Measurements from ENCODE around the gene ADGRL4.

- TF ChIP-seq, protein P1, sequence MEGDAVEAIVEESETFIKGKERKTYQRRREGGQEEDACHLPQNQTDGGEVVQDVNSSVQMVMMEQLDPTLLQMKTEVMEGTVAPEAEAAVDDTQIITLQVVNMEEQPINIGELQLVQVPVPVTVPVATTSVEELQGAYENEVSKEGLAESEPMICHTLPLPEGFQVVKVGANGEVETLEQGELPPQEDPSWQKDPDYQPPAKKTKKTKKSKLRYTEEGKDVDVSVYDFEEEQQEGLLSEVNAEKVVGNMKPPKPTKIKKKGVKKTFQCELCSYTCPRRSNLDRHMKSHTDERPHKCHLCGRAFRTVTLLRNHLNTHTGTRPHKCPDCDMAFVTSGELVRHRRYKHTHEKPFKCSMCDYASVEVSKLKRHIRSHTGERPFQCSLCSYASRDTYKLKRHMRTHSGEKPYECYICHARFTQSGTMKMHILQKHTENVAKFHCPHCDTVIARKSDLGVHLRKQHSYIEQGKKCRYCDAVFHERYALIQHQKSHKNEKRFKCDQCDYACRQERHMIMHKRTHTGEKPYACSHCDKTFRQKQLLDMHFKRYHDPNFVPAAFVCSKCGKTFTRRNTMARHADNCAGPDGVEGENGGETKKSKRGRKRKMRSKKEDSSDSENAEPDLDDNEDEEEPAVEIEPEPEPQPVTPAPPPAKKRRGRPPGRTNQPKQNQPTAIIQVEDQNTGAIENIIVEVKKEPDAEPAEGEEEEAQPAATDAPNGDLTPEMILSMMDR (IDR thresholded peaks at IDR 0.05): no peak
- TF ChIP-seq POLR2AphosphoS5 (IDR thresholded peaks at IDR 0.05): no peak
- TF ChIP-seq POLR2A (IDR thresholded peaks at IDR 0.05): no peak
- no peak for TF ChIP-seq EP300 (IDR thresholded peaks at IDR 0.05)
Observed at GRCh38 chr1:78843111-78843510, 163.4 kb downstream of the ADGRL4 start.

Data from sigmoid colon (tissue), 4 donors.